Stimulated activated naive CD8-positive, alpha-beta T cell treated with anti-CD3 and anti-CD28 coated beads, Interleukin-15, Interleukin-2, amounts not matched to agents 100 U/mL and 50 U/mL, for 24 hours (primary cell): ENCODE results near the gene C4orf33.

Experiments
- ATAC-seq: fragments of 150-1000 bp; cut with Tn5 transposase; one replicate; pipeline ENCODE4 v1.10.0; 2021
- DNase-seq: peaks from one replicate; pipeline ENCODE4 v3.0.0; 2021

Gene C4orf33

DNA sequence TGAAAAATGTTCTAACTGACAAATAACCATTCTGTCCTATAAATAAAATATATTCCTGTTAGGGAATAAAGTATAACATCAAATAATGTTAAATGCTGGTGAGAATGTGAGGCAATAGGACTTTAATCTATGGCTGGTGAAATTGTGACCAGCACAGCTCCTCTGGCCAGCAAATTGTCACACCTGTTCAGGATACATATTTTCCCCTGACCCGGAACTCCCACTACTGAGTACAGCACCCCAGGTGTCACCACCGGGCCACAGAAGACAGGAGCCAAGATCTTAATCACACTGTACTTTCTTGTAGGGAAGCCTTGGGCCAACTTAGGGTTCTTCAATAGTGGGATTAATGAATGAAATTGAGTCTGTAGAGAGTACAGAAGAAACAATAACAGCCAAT, 33.2 kb downstream of the C4orf33 start:
- no peak for DNase-seq
- ATAC-seq, result no peak

DNA sequence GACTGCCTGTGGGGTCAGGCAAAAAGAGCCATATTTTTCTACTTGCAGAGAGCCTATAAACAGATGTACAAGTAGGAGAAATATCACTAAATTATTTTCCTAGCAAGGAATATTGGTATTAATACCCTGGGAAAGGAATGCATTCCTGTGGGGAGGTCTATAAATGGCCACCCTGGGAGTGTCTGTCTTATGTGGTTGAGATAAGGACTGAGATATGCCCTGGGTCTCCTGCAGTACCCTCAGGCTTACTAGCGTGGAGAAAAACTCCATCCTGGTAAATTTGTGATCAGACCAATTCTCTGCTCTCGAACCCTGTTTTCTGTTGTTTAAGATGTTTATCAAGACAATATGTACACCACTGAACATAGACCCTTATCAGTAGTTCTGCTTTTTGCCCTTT, 35.4 kb downstream of the C4orf33 start:
- no peak for ATAC-seq

DNA sequence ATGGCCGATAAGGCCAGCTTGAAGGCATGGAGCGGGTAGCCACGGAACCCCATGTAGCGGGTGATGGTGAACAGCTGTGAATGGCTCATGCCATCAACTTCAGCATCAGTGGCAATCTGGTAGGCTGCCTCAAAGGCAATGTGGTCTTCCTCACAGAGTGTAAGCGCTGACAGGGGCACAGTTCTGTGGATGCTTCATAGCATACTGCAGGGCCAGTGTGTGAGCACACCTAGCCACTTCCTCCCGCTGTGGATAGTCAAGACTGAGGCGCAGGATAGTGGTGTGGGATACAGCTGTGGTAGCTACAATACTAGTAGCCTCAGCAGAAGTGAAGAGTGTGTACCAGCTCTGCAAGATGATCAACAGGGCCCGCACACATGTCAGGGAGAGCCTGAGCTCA, 40.5 kb downstream of the C4orf33 start:
- ATAC-seq, result no peak
- DNase-seq, result no peak

More for the DNA sequence above, 35.4 kb downstream of the C4orf33 start:
- DNase-seq, result no peak

DNA sequence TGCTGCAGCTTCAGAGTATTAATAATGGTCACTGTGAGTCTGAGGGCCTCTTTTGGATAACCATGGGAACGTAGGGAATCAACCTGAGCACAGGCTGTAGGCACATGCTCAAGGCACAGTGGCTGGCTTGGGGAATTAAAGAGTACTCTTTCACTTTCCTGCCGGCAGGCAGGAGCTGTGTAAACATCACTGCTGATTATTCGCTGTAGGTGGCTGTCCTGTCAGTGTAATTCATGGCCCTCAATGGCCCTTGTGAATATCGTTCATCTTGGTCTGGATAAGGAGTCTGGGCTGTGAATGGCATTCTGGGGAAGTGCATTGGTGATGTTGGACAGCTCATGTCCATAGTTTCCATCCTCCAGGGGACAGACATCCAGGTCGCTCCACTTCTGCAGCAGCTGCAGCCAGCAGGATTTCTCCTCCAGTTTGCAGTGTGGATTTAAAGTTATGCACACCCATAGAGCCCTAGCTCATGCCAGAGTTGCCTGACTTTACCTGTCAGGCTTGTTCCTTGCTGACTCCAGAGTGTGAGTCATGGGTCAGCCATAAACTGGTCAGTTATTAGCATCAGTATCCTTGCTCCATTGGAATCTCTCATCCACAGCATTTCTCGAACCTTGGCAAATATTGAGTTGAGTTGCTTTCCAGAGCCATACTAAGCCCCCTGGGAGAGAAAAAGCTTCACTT, 43.0 kb downstream of the C4orf33 start:
- no peak for DNase-seq
- ATAC-seq, result no peak

DNA sequence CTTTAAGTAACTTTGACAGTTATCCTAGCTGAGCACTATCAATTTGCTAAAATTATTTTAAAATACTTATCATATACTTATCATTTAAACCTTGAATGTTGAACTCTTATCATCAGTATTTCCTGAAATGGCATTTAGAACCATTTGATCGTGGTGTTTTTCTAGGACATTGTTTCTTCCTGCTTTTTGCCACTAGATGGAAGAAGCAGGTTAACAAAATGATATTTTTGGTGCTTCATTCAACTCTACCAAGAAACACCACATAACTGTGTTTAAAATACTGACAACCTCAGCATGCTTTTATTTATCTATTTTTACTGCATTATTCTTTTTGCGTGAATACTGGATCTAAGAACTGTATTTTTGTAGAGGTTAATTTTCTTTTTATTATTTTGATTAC, 44.6 kb downstream of the C4orf33 start:
- no peak for DNase-seq
- no peak for ATAC-seq

DNA sequence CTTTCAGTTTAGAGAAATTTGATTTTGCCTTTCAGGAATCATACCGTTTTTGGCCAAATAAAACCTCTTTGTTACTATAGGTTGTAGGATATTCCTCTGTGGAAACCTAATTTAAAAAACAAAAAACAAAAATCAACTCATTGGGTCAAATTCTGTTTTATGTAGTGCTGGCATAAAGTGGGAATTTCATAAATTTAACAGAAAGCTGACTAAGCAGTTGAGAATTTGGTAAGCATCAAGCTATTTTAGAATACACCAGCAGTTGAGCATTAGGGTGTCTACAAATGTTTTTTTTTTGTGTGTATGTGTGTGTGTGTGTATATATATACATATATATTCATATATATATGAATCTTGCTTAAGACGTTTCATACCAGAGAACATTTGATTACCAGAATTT, 47.4 kb downstream of the C4orf33 start:
- ATAC-seq, result no peak
- no peak for DNase-seq

DNA sequence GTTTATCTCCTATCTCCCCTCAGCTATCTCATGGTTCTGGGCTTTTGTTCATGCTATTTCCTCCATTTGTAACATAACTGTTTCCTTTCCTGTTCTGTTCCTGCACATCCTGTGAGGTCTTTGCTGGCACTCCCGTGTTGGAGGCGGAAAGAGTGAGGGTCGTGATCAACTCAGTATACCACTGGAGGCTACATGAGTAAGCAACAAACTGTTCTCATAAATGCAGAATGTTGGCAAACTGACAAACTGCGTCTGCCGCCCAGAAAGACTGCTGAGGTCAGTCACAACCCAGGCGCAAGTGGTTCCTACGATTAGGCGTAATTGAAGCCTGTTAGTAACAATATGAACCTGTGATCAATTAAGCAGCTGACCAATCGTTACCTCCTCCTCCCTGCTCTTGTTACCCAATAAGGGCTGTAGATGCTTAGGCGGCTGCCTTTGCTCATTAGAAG, 48.8 kb downstream of the C4orf33 start:
- no peak for ATAC-seq
- DNase-seq, result no peak

DNA sequence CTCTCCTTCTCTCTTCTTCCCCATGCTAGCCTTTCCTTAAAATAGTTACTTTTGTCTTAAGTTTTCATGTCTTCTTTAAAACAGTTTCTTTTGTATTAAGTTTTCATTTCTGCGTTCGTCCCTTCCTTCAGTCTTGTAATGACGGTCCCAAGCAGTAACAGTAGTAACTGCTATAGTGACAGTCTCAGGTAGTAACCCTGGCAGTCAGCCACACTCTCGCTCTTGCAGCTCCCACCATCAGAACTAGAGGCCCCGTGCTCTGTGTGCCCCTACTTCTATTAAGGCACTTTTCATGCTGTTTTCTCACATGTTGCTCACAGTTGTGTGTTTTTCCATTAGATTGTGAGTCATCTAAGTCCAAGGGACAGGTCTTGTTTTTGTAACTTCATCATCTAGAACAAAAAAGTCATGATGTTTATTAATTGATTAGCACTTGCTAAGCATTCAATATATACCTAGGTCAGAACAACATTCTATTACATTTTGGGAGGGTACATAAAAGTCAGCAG, 49.3 kb downstream of the C4orf33 start:
- ATAC-seq, result no peak
- DNase-seq, result no peak

DNA sequence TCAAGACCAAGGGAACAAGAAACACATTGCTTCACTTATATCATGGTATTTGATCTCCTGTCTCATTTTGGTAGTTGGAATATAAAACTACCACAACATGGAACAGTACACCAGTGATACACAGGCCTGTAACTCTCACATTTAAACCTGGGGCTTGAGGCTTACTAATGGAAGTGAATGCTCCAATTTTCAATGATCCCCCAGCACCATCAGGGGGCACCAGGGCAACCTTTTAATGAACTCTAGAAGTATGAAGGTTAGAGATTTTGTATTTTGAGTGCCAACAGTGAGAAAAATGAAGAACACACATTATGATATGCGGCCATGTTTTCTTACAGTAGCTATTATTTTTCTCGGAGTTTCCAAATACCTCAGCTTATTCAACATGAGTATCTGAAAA, 50.7 kb downstream of the C4orf33 start:
- ATAC-seq (no peak), DNase-seq (no peak)

DNA sequence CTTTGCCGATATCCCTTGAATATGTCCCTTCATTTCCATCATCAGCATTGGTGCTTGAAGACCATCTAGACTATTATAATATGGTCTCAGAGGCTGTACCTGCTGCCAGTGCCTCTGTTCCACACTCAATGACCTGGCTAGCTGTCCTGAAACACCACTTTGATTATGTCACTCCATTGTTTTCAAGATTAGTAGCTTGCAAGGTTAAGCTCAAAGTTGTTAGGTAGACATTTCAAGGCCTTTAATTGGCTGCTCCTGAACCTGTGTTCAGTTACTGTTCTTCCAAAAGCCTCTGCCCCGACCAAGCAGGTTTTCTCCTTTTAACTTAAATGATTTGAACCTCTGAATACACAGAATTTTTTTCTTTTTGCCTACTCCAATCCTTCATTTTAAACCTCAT, 52.9 kb downstream of the C4orf33 start:
- DNase-seq, result no peak
- no peak for ATAC-seq

DNA sequence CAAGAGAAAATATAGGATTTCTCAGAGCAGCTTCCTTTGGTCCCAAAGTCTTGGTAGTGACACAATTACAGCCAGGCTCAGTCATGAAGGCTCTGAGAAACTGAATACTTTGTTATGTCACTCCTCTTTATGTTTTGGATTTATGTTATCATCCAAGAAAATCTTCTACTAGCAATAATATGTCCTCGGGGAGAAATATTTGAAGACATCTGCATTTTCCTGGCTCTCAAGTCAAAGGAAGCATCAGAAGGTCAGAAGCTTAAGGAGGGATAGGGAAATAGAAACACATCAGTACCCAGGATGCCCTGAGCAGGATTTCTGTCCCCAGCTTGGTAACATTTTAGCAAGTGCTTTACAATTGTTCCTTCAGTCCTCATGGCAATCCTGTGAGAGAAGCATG, 54.0 kb downstream of the C4orf33 start:
- ATAC-seq, result no peak
- no peak for DNase-seq

DNA sequence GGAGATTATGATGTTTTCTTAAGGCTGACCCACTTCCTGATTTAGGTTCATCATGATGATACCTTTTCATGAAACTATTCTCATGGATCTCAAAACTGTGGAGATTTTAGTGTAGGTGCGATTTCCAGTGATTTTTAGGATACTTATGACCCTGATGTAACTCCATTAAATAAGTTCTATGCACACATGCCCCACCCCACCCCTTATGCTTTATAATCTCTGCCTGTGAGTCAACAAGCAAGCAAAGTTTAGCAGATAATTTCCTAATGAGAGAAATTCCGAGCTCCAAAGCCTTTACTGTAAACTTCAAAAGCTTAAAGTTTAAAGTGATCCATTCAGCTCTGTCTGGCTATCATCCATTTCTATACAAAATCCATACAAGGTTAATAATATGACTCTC, 56.4 kb downstream of the C4orf33 start:
- ATAC-seq, result no peak
- no peak for DNase-seq

DNA sequence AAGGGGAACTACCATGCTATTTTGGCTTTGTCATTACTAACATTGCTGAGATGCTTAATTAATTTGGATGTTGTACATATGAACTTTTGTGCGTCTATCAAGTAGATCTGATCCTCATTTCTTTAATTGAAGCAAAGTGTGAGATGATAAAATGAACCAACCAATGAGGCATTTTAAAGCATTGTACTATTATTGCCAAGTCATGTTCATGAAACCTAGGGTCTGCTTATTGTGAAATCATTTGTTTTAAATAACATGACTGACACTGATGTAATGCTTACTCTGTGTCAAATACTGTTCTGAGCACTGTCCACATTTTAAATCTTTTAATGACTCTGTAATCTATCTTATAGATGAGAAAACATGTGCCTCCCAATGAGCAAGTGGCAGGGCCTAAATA, 57.7 kb downstream of the C4orf33 start:
- no peak for ATAC-seq
- DNase-seq, result no peak

DNA sequence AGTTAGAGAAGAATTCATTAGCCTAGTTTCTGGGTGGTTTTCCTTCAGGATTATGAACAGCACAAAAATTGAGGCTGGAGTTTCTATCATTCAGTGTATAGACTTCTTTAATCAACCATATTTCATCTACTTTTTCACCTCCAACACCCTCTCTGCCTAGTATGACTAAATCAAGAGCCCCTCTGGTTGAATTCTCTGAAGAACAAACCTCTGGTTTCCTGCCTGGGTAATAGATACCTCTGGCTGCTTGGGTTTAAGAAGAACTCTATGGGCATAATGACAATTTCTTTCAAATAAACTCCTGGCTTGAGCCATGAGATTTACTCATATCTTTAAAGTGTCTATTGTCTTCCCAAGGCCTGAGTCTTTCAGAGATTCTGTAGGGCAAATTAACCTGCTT, 66.5 kb downstream of the C4orf33 start:
- ATAC-seq, result no peak
- no peak for DNase-seq

DNA sequence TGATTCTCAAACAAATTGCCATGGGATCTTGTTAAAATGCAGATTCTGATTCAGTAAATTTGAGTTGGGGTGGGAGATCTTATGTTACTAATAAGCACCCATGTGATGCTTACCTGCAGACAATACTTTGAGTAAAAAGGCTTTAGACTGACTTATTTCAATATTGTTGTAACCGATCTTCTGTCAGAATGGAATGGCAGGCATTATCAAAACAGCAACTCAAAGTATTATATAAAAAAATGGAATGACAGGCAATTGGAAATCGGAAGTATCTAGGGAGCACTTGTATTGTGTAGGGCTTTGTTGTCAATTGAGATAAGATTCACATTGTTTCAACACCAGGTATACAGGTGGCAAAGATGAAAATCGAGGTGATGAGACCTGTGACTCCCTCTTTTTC, 67.5 kb downstream of the C4orf33 start:
- DNase-seq (no peak), ATAC-seq (no peak)

DNA sequence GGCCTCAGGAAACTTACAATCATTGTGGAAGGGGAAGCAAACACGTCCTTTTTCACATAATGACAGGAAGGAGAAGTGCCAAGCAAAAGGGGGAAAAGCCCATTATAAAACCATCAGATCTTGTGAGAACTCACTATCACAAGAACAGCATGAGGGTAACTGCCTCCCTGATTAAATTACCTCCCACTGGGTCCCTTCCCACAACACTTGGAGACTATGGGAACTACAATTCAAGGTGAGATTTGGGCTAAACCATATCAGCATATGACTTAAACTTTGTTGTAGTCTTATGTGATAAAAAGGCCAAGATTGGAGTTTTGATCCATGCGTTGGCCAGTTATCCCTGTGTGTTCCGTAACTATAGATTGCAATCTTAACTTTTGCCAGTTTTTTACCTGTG, 68.3 kb downstream of the C4orf33 start:
- DNase-seq, result no peak
- no peak for ATAC-seq
